GM23338 (cell line): Measurements from ENCODE around the gene TSPYL4. TPM values are rescaled to one million over a fixed set of nuclear protein-coding genes. Genes with fewer than 3 reads are reported as not detected.

Source experiments
- ATAC-seq: fragments of 200-7000 bp; cut with Tn5 transposase; 3 replicates; pipeline ENCODE4 v1.9.1; 2020
- DNase-seq: peaks from one replicate; pipeline ENCODE4 v3.0.0-alpha.2; 2015; ENCODE audit warnings: low spot score
- H2AFZ ChIP-seq: fragments of 200-600 bp; sonication (generic); 2 replicates; pipeline ENCODE4 v1.8.0; 2016; ENCODE audit warnings: antibody characterized with exemption, mild to moderate bottlenecking, moderate library complexity
- H3F3A ChIP-seq: fragments of 200-600 bp; sonication (generic); replicated peaks from 2 replicates; pipeline ENCODE4 v1.8.0; 2017; ENCODE audit warnings: antibody characterized with exemption, mixed run types, low read depth
- H3K27ac ChIP-seq: fragments of 200-600 bp; sonication (generic); 2 replicates; pipeline ENCODE4 v1.6.1; 2016; ENCODE audit warnings: low read depth
- H3K27me3 ChIP-seq: fragments of 200-600 bp; sonication (generic); 2 replicates; pipeline ENCODE4 v1.8.0; 2016; ENCODE audit warnings: mild to moderate bottlenecking, mixed run types, moderate library complexity; ENCODE audit not compliant: insufficient read depth
- H3K36me3 ChIP-seq: fragments of 200-600 bp; sonication (generic); 2 replicates; pipeline ENCODE4 v1.8.0; 2016; ENCODE audit warnings: mild to moderate bottlenecking; ENCODE audit not compliant: insufficient read depth
- H3K4me1 ChIP-seq: fragments of 200-600 bp; sonication (generic); 2 replicates; pipeline ENCODE4 v1.8.0; 2016; ENCODE audit warnings: mild to moderate bottlenecking, moderate library complexity; ENCODE audit not compliant: insufficient read depth
- H3K4me2 ChIP-seq: fragments of 200-600 bp; sonication (generic); 2 replicates; pipeline ENCODE4 v1.7.1; 2017; ENCODE audit warnings: mixed run types
- H3K4me3 ChIP-seq: fragments of 200-600 bp; sonication (generic); 2 replicates; pipeline ENCODE4 v1.6.1; 2016; ENCODE audit warnings: mixed run types
- H3K79me2 ChIP-seq: fragments of 200-600 bp; sonication (generic); replicated peaks from 2 replicates; pipeline ENCODE4 v1.8.0; 2017; ENCODE audit warnings: mild to moderate bottlenecking; ENCODE audit not compliant: insufficient read depth
- H3K9me2 ChIP-seq: fragments of 200-600 bp; sonication (generic); 2 replicates; pipeline ENCODE4 v1.8.0; 2017; ENCODE audit not compliant: insufficient read depth
- H4K20me1 ChIP-seq: fragments of 200-600 bp; sonication (generic); replicated peaks from 2 replicates; pipeline ENCODE4 v1.8.0; 2017; ENCODE audit warnings: mild to moderate bottlenecking; ENCODE audit not compliant: insufficient read depth
- H3K27ac Mint-ChIP-seq: 2 replicates; pipeline ENCODE4 v1.8.0; 2020; ENCODE audit warnings: inconsistent platforms, mild to moderate bottlenecking, moderate library complexity, mixed read lengths
- H3K27me3 Mint-ChIP-seq: 3 replicates; pipeline ENCODE4 v1.8.0; 2022; ENCODE audit warnings: low read depth, mild to moderate bottlenecking, moderate library complexity, mixed read lengths, inconsistent platforms; ENCODE audit not compliant: insufficient read depth, poor library complexity
- H3K36me3 Mint-ChIP-seq: 3 replicates; pipeline ENCODE4 v1.8.0; 2021; ENCODE audit warnings: low read depth, mild to moderate bottlenecking, inconsistent platforms, moderate library complexity, mixed read lengths
- H3K4me1 Mint-ChIP-seq: 3 replicates; pipeline ENCODE4 v1.8.0; 2020; ENCODE audit warnings: mild to moderate bottlenecking, inconsistent platforms, mixed read lengths
- H3K4me3 Mint-ChIP-seq: 3 replicates; pipeline ENCODE4 v1.8.0; 2021; ENCODE audit warnings: moderate library complexity, mild to moderate bottlenecking, inconsistent platforms, mixed read lengths
- H3K9me3 Mint-ChIP-seq: 3 replicates; pipeline ENCODE4 v1.8.0; 2020; ENCODE audit warnings: moderate library complexity, mild to moderate bottlenecking, inconsistent platforms, mixed read lengths
- CREB1 ChIP-seq: fragments of 250-450 bp; sonication (Bioruptor Pico); IDR thresholded peaks from 2 replicates; pipeline ENCODE4 v1.5.0; 2020; ENCODE audit warnings: low read depth, mild to moderate bottlenecking, moderate library complexity
- EZH2 ChIP-seq: fragments of 200-600 bp; sonication (generic); IDR thresholded peaks from one replicate; pipeline ENCODE4 v1.8.0; 2017; ENCODE audit warnings: antibody characterized with exemption, mild to moderate bottlenecking, low read depth; ENCODE audit not compliant: unreplicated experiment
- EZH2phosphoT487 ChIP-seq: fragments of 200-600 bp; sonication (generic); IDR thresholded peaks from one replicate; pipeline ENCODE4 v1.8.1; 2018; ENCODE audit warnings: antibody characterized with exemption; ENCODE audit not compliant: unreplicated experiment
- JUNB ChIP-seq: IDR thresholded peaks from one replicate; pipeline ENCODE4 v1.6.1; 2016; ENCODE audit warnings: antibody characterized with exemption; ENCODE audit not compliant: unreplicated experiment
- NANOG ChIP-seq: IDR thresholded peaks from 2 replicates; pipeline ENCODE4 v1.6.1; 2016; ENCODE audit warnings: antibody characterized with exemption, borderline replicate concordance
- POLR2AphosphoS5 ChIP-seq: IDR thresholded peaks from 2 replicates; pipeline ENCODE4 v1.6.1; 2016; ENCODE audit warnings: antibody characterized with exemption, low read depth
- STAT1 ChIP-seq: IDR thresholded peaks from one replicate; pipeline ENCODE4 v1.6.1; 2016; ENCODE audit warnings: antibody characterized with exemption; ENCODE audit not compliant: unreplicated experiment
- ZNF114 ChIP-seq: fragments of 250-450 bp; sonication (Bioruptor Pico); IDR thresholded peaks from 2 replicates; pipeline ENCODE4 v1.5.0; 2020; ENCODE audit warnings: mild to moderate bottlenecking, moderate library complexity
- ZNF331 ChIP-seq: fragments of 250-450 bp; sonication (Bioruptor Pico); IDR thresholded peaks from 2 replicates; pipeline ENCODE4 v1.5.0; 2020; ENCODE audit warnings: low read depth, mild to moderate bottlenecking, moderate library complexity
- polyA plus RNA-seq: library from polyadenylated mRNA; unstranded; fragments of >200 nt; fragmentation: Nextera tagmentation; extraction: Ambion mirVana; gene quantifications from 2 replicates; pipeline ENCODE4 v1.2.1, GENCODE V29; 2016
- total RNA-seq: library from RNA; depleted of rRNA; stranded (reverse); fragments of >200 nt; shearing (Covaris generic); gene quantifications from 2 replicates; pipeline ENCODE4 v1.2.3, GENCODE V29; 2014
- TF ChIP-seq, protein P1 (sequence below), 2 experiments: fragments of 200-600 bp in 1 of 2; sonication (generic) in 1 of 2; conservative IDR thresholded peaks; 2 replicates each; pipeline versions ENCODE4 v1.5.1 to v1.6.1; 2016 to 2017; ENCODE audit warnings: antibody characterized with exemption in 2 of 2, low read depth in 2 of 2, mild to moderate bottlenecking in 2 of 2, moderate library complexity in 1 of 2
- TF ChIP-seq, protein P2 (sequence below): IDR thresholded peaks from one replicate; pipeline ENCODE4 v1.6.1; 2018; ENCODE audit warnings: antibody characterized with exemption; ENCODE audit not compliant: unreplicated experiment
- TF ChIP-seq, protein P3 (sequence below): IDR thresholded peaks from 2 replicates; pipeline ENCODE4 v1.6.1; 2016; ENCODE audit warnings: antibody characterized with exemption
- TF ChIP-seq, protein P4 (sequence below): fragments of 250-450 bp; sonication (Bioruptor Pico); IDR thresholded peaks from 2 replicates; pipeline ENCODE4 v1.5.0; 2020; ENCODE audit warnings: mild to moderate bottlenecking, moderate library complexity

The TSPYL4 gene
- total and polyA plus RNA-seq, 2 experiments from 2014 or later: 13.2 to 19.8 TPM

DNA sequence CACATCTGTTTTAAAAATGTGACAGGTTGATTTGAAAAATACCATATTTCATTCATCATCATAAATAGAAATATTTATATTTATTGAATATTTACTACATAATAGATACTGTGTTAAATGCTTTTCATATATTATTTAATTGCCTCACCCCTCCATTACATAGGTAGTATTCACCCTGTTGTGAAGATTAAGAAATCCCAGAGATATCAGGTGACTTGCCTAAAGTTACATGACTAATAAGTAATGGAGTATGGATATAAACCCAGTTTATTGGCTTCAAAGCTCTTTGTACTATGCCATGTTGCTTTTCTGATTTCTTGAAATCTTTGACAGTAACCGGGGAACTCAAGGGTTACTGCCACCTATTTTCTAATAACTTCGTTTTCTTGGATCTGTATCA is 36.0 kb upstream of the TSPYL4 start:
- TF ChIP-seq ZNF331 (CRISPR knock-in tag): no peak
- TF ChIP-seq NANOG: no peak
- TF ChIP-seq ZNF114 (CRISPR knock-in tag): no peak
- no peak for TF ChIP-seq EZH2
- no peak for TF ChIP-seq EZH2phosphoT487
- TF ChIP-seq, protein P1, sequence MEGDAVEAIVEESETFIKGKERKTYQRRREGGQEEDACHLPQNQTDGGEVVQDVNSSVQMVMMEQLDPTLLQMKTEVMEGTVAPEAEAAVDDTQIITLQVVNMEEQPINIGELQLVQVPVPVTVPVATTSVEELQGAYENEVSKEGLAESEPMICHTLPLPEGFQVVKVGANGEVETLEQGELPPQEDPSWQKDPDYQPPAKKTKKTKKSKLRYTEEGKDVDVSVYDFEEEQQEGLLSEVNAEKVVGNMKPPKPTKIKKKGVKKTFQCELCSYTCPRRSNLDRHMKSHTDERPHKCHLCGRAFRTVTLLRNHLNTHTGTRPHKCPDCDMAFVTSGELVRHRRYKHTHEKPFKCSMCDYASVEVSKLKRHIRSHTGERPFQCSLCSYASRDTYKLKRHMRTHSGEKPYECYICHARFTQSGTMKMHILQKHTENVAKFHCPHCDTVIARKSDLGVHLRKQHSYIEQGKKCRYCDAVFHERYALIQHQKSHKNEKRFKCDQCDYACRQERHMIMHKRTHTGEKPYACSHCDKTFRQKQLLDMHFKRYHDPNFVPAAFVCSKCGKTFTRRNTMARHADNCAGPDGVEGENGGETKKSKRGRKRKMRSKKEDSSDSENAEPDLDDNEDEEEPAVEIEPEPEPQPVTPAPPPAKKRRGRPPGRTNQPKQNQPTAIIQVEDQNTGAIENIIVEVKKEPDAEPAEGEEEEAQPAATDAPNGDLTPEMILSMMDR (conservative IDR thresholded peaks at IDR 0.05; ENCODE audit: low read depth in 2 of 2): no peak
- TF ChIP-seq POLR2AphosphoS5: no peak
- TF ChIP-seq, protein P2, sequence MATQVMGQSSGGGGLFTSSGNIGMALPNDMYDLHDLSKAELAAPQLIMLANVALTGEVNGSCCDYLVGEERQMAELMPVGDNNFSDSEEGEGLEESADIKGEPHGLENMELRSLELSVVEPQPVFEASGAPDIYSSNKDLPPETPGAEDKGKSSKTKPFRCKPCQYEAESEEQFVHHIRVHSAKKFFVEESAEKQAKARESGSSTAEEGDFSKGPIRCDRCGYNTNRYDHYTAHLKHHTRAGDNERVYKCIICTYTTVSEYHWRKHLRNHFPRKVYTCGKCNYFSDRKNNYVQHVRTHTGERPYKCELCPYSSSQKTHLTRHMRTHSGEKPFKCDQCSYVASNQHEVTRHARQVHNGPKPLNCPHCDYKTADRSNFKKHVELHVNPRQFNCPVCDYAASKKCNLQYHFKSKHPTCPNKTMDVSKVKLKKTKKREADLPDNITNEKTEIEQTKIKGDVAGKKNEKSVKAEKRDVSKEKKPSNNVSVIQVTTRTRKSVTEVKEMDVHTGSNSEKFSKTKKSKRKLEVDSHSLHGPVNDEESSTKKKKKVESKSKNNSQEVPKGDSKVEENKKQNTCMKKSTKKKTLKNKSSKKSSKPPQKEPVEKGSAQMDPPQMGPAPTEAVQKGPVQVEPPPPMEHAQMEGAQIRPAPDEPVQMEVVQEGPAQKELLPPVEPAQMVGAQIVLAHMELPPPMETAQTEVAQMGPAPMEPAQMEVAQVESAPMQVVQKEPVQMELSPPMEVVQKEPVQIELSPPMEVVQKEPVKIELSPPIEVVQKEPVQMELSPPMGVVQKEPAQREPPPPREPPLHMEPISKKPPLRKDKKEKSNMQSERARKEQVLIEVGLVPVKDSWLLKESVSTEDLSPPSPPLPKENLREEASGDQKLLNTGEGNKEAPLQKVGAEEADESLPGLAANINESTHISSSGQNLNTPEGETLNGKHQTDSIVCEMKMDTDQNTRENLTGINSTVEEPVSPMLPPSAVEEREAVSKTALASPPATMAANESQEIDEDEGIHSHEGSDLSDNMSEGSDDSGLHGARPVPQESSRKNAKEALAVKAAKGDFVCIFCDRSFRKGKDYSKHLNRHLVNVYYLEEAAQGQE: no peak
- TF ChIP-seq, protein P3, sequence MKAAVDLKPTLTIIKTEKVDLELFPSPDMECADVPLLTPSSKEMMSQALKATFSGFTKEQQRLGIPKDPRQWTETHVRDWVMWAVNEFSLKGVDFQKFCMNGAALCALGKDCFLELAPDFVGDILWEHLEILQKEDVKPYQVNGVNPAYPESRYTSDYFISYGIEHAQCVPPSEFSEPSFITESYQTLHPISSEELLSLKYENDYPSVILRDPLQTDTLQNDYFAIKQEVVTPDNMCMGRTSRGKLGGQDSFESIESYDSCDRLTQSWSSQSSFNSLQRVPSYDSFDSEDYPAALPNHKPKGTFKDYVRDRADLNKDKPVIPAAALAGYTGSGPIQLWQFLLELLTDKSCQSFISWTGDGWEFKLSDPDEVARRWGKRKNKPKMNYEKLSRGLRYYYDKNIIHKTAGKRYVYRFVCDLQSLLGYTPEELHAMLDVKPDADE: no peak
- TF ChIP-seq, protein P4, sequence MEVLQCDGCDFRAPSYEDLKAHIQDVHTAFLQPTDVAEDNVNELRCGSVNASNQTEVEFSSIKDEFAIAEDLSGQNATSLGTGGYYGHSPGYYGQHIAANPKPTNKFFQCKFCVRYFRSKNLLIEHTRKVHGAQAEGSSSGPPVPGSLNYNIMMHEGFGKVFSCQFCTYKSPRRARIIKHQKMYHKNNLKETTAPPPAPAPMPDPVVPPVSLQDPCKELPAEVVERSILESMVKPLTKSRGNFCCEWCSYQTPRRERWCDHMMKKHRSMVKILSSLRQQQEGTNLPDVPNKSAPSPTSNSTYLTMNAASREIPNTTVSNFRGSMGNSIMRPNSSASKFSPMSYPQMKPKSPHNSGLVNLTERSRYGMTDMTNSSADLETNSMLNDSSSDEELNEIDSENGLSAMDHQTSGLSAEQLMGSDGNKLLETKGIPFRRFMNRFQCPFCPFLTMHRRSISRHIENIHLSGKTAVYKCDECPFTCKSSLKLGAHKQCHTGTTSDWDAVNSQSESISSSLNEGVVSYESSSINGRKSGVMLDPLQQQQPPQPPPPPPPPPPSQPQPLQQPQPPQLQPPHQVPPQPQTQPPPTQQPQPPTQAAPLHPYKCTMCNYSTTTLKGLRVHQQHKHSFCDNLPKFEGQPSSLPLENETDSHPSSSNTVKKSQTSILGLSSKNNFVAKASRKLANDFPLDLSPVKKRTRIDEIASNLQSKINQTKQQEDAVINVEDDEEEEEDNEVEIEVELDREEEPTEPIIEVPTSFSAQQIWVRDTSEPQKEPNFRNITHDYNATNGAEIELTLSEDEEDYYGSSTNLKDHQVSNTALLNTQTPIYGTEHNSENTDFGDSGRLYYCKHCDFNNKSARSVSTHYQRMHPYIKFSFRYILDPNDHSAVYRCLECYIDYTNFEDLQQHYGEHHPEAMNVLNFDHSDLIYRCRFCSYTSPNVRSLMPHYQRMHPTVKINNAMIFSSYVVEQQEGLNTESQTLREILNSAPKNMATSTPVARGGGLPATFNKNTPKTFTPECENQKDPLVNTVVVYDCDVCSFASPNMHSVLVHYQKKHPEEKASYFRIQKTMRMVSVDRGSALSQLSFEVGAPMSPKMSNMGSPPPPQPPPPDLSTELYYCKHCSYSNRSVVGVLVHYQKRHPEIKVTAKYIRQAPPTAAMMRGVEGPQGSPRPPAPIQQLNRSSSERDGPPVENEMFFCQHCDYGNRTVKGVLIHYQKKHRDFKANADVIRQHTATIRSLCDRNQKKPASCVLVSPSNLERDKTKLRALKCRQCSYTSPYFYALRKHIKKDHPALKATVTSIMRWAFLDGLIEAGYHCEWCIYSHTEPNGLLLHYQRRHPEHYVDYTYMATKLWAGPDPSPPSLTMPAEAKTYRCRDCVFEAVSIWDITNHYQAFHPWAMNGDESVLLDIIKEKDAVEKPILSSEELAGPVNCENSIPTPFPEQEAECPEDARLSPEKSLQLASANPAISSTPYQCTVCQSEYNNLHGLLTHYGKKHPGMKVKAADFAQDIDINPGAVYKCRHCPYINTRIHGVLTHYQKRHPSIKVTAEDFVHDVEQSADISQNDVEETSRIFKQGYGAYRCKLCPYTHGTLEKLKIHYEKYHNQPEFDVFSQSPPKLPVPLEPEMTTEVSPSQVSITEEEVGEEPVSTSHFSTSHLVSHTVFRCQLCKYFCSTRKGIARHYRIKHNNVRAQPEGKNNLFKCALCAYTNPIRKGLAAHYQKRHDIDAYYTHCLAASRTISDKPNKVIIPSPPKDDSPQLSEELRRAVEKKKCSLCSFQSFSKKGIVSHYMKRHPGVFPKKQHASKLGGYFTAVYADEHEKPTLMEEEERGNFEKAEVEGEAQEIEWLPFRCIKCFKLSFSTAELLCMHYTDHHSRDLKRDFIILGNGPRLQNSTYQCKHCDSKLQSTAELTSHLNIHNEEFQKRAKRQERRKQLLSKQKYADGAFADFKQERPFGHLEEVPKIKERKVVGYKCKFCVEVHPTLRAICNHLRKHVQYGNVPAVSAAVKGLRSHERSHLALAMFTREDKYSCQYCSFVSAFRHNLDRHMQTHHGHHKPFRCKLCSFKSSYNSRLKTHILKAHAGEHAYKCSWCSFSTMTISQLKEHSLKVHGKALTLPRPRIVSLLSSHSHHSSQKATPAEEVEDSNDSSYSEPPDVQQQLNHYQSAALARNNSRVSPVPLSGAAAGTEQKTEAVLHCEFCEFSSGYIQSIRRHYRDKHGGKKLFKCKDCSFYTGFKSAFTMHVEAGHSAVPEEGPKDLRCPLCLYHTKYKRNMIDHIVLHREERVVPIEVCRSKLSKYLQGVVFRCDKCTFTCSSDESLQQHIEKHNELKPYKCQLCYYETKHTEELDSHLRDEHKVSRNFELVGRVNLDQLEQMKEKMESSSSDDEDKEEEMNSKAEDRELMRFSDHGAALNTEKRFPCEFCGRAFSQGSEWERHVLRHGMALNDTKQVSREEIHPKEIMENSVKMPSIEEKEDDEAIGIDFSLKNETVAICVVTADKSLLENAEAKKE (CRISPR knock-in tag): no peak
- TF ChIP-seq STAT1: no peak
- no peak for TF ChIP-seq CREB1 (CRISPR knock-in tag)
- TF ChIP-seq JUNB: no peak
- Mint-ChIP-seq H3K27me3 (no peaks in the 10 kb centered on the region), H3K36me3 (no peaks in the 10 kb centered on the region), H3K9me3 (peaks cover 5% of the 10 kb centered on the region; the same call in 2 of the 3 replicates), H3K27ac (no peak overlapping the region), H3K4me1 (no peaks in the 10 kb centered on the region), H3K4me3 (no peak overlapping the region)
- Histone ChIP-seq H4K20me1 (no peaks in the 10 kb centered on the region), H2AFZ (no peak overlapping the region), H3K36me3 (no peaks in the 10 kb centered on the region), H3K79me2 (no peaks in the 10 kb centered on the region), H3K4me1 (no peaks in the 10 kb centered on the region), H3K9me2 (peaks cover 7% of the 10 kb centered on the region; the same call in 1 of the 2 replicates), H3K27ac (no peak overlapping the region), H3K27me3 (no peaks in the 10 kb centered on the region), H3K4me2 (no peak overlapping the region), H3K4me3 (no peak overlapping the region), H3F3A (no peaks in the 10 kb centered on the region)
- no peak for ATAC-seq
- DNase-seq: no peak
